GM12874 (cell line): ENCODE results near the gene FKBP9.

Experiments
- TF ChIP-seq, protein P1 (sequence below): IDR thresholded peaks from 2 replicates; pipeline ENCODE4 v1.5.1; 2011; ENCODE audit warnings: low read depth, mild to moderate bottlenecking, control low read depth, low read length, moderate library complexity; ENCODE audit not compliant: insufficient read depth

The FKBP9 gene

DNA sequence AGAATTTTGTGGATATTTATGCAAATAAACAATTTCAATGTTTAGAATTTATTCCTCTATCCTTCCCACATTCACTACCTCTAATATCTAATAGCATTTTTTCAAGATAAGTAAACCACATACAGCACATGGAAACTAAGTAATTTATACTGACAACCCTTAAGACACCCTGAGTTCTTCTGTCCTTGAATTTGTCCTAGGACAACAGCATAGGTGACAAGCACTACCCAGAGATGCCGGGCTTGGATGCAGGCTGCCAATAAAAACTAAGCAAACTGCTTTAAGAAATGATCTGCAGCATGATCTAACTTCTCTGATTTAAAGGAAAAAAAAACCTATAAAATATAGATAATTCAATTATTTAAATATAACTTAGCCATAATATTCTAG is 82.7 kb downstream of the FKBP9 start:
- TF ChIP-seq, protein P1, sequence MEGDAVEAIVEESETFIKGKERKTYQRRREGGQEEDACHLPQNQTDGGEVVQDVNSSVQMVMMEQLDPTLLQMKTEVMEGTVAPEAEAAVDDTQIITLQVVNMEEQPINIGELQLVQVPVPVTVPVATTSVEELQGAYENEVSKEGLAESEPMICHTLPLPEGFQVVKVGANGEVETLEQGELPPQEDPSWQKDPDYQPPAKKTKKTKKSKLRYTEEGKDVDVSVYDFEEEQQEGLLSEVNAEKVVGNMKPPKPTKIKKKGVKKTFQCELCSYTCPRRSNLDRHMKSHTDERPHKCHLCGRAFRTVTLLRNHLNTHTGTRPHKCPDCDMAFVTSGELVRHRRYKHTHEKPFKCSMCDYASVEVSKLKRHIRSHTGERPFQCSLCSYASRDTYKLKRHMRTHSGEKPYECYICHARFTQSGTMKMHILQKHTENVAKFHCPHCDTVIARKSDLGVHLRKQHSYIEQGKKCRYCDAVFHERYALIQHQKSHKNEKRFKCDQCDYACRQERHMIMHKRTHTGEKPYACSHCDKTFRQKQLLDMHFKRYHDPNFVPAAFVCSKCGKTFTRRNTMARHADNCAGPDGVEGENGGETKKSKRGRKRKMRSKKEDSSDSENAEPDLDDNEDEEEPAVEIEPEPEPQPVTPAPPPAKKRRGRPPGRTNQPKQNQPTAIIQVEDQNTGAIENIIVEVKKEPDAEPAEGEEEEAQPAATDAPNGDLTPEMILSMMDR: no peak

DNA sequence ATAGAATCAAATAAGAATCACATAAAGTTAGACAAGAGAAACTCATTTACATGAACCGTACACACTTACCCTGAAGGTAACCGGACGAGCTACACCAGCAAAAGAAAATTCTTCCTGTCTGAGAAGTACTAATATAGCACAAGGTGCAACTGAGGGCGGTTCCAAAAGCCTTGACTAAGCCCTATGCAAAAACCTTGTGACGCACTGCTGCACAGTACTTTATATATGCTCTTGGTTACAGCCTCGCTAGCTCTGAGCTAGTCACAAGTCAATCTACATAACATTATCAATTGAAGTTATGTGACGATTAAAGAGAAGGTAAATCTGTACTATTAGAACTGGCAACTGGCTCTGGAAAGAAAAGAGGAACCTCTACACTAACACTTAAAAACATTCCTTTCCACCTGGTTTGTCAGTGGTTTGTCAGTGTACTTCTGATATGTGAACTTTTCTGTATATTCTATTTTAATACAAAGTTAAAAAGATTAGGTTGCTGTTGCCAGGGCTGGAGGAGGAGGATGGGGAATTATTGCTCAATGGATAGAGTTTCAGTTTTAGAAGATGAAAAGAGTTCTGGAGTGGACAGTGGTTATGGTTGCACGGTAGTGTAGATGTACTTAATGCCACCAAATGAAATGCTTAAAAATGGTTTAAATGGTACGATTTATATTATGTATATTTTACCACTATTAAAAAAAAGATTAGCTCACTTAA is 83.7 kb downstream of the FKBP9 start:
- TF ChIP-seq, protein P1: no peak

DNA sequence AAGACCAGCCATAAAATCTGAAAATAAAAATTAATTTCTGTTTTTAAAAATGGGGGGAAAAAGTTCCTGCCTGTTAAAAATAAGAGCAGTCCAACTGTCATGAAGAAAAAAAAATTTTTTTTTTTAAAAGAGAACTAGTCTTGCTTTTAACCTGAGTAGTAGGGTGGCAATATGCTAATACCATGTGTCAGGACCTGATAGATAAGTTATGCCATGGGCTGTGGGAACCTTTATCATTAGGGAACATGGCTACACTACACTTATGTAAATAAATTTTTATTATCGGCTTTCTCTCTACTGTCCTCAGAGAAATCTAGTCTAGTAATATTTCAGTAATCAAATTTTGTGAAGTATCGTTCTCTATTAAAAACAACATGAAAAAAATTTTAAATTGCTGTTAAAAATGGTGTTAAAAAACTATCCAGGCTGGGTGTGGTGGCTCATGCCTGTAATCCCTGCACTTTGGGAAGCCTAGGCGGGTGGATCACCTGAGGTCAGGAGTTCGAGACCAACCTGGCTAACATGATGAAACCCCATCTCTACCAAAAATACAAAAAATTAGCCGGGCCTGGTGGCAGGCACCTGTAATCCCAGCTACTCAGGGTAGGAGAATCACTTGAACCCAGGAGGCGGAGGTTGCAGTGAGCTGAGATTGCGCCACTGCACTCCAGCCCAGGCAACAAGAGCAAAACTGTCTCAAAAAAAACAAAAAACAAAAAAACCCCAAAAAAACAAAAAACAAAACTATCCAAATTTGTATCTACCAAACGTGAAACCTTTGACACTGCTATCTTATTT is 84.6 kb downstream of the FKBP9 start:
- TF ChIP-seq, protein P1: no peak

DNA sequence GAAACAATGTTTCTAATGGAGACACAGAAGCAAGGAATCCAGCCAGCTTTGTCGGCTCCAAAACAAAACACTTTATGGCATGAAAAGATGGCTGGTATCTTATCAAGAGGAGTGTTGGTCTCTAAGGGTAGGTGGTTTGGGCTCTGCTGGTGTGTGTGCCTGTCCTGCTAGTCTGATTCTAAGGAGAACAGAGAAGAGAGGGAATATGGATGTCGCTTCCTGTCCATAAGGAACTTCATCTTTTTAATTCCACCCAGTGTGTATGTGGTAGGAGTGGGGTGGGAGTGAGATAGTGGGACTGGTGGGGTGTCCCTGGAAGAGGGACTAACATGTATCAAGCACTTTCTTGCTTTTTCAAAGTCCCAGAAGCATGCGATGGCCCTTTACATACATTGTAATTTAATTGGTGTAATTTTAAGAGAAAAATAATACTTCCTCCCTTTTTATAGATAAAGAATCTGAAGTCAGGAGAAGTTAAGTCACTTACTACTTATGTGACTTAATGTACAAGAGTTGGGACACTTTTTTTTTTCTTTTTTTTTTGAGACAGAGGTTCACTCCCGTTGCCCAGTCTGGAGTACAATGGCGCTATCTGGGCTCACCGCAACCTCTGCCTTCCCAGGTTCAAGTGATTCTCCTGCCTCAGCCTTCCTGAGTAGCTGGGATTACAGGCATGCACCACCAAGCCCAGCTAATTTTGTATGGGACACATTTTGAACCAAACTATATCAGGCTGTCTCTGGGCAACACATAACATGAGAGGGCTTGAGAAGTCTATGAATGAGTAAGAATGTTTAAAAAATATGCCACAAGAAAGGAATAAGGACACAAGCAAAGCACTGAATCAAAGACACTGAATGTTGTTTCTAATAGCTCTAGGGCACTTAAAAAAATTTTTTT is 86.5 kb downstream of the FKBP9 start:
- TF ChIP-seq, protein P1: no peak

DNA sequence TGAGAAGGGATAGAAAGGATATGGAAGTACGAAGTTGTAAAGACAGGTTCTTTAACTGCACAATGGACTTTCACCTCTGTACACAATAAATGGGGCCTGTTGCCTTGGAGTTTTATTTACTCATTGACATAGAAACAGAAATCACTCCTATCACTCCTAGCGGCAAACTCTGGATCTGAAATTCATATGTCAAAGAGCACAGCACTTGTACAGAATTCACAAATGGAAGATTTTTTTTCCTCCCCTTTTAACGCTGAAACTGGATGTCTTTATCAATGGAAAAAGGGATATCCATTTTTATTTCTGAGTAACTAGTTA is 87.1 kb downstream of the FKBP9 start:
- TF ChIP-seq, protein P1: no peak

DNA sequence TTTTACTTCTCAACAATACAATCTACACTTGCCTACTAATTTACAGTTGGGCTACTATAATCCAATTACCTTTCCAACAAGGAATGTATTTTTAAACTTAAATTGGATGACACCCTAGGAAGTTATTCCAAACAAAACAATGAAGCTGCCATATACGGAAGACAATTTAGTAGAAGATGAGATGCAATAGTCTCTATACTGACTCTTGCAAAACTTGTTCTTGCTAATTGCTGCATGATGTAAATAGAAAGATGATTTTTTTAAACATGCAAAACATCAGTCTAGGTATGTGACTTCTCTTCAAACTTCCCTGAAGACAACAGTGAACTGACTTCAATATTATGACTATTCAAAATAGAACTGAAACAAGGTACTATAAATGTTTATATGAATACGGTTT is 87.7 kb downstream of the FKBP9 start:
- TF ChIP-seq, protein P1: no peak

DNA sequence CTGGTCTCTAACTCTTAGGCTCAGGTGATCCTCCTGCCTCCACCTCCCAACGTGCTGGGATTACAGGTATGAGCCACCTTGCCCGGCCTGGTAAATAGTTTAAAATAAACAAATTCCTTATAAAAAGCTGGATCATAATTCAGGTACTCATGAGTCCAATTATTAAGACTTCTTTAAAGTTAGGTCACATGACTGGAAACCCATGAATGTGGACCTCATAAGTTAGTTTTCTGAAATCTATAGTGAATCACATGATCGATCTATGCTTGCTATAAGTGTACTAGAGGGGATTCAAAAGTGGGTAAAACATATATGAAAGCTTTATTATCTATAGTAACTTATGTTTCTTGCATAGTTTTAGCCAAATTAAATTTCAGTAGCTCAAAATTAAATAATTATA is 91.0 kb downstream of the FKBP9 start:
- TF ChIP-seq, protein P1: no peak
